Lower lobe of right lung (tissue), 2 donors: ENCODE measurements around the gene SORL1. TPM values are rescaled to one million over a fixed set of nuclear protein-coding genes. Genes with fewer than 3 reads are reported as not detected.

Experiments used
- ATAC-seq, 2 donors: fragments of 200-7000 bp; cut with Tn5 transposase; one replicate each; pipeline ENCODE4 v1.9.1; 2020 to 2022; ENCODE audit warnings: mild to moderate bottlenecking in 2 of 2, moderate library complexity in 2 of 2
- DNase-seq: peaks from one replicate; pipeline ENCODE4 v3.0.0-alpha.2; 2020
- H3K27ac ChIP-seq: fragments of 200-600 bp; one replicate; pipeline ENCODE4 v1.8.0; 2022
- H3K27me3 ChIP-seq: fragments of 200-600 bp; one replicate; pipeline ENCODE4 v1.8.0; 2022; ENCODE audit warnings: low read depth
- H3K36me3 ChIP-seq: fragments of 200-600 bp; one replicate; pipeline ENCODE4 v1.8.0; 2022; ENCODE audit warnings: mild to moderate bottlenecking
- H3K4me1 ChIP-seq: fragments of 200-600 bp; one replicate; pipeline ENCODE4 v1.8.0; 2022
- H3K4me3 ChIP-seq: fragments of 200-600 bp; one replicate; pipeline ENCODE4 v1.8.0; 2022; ENCODE audit warnings: mild to moderate bottlenecking
- H3K9me3 ChIP-seq: fragments of 200-600 bp; one replicate; pipeline ENCODE4 v1.8.0; 2022
- CTCF ChIP-seq: fragments of 200-600 bp; IDR thresholded peaks from one replicate; pipeline ENCODE4 v1.8.0; 2022; ENCODE audit warnings: antibody characterized with exemption, mild to moderate bottlenecking
- intact Hi-C: fragments of 100-400 bp; cut with DNase I; formaldehyde crosslinking; loops from one replicate; pipeline ENCODE4 v1.11.0; 2022
- total RNA-seq: library from RNA; stranded (reverse); fragmentation: NEBNext Ultra II Directional; extraction: Animal tissue kit (Norgen Biotek cat#: 25700); gene quantifications from one replicate; pipeline ENCODE4 v1.2.1, GENCODE V29; 2021
- donor health status: DM: no; HTN: yes; CAD: no; lungs with severe emphysema.

Gene SORL1
- total RNA-seq, 1 donor from 2014 or later: 74.0 TPM

- TF ChIP-seq CTCF: no peak
- Histone ChIP-seq H3K27ac (no peak overlapping the region), H3K9me3 (no peaks in the 10 kb centered on the region), H3K27me3 (no peaks in the 10 kb centered on the region), H3K4me3 (no peak overlapping the region), H3K4me1 (no peaks in the 10 kb centered on the region), H3K36me3 (peaks cover 75% of the 10 kb centered on the region)
- DNase-seq (no peak), ATAC-seq (no peak)
- intact Hi-C loops: no loop called here
Observed at GRCh38 chr11:121614636-121615240, 162.6 kb downstream of the SORL1 start.

GRCh38 chr11:121615501-121615900 is 163.4 kb downstream of the SORL1 start:
- peaks cover 75% of the 10 kb centered on the region for H3K36me3 ChIP-seq
- TF ChIP-seq CTCF: no peak
- intact Hi-C loops: no loop called here

GRCh38 chr11:121618516-121618915 is 166.4 kb downstream of the SORL1 start:
- intact Hi-C loops: no loop called here
- H3K27me3 ChIP-seq: no peaks in the 10 kb centered on the region
- no peak overlapping the region for H3K27ac ChIP-seq
- ATAC-seq (no peak), DNase-seq (no peak)
- no peak for TF ChIP-seq CTCF
- no peaks in the 10 kb centered on the region for H3K9me3 ChIP-seq
- H3K4me3 ChIP-seq: no peak overlapping the region
- H3K4me1 ChIP-seq: no peaks in the 10 kb centered on the region
- H3K36me3 ChIP-seq: peaks cover 87% of the 10 kb centered on the region

More at GRCh38 chr11:121615501-121615900, 163.4 kb downstream of the SORL1 start:
- no peak overlapping the region for H3K4me3 ChIP-seq
- H3K4me1 ChIP-seq: no peaks in the 10 kb centered on the region
- ATAC-seq (no peak), DNase-seq (no peak)
- H3K27me3 ChIP-seq: no peaks in the 10 kb centered on the region
- H3K27ac ChIP-seq: no peak overlapping the region
- no peaks in the 10 kb centered on the region for H3K9me3 ChIP-seq

- peak; percentile 60 to 65 for ATAC-seq
- intact Hi-C loops: no loop called here
Observed at GRCh38 chr11:121625777-121626506, 173.8 kb downstream of the SORL1 start.

DNA sequence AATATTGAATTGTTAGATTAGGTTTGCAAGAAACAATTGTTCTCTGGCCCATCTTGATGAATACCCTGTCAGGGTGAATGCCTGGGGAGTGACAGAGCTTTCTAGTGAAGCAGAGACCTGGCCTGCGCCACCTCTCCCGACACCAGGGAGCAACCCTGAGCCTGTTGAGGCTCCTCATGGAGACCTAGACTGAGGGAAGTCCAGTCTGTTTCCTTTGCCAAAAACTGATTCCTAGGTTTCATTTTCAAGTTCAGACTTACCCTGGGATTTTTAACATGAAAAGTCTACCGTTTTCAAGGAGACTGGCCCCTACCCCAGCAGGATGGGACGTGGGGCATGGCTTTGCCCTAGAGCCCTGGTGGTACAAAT is 174.4 kb downstream of the SORL1 start:
- intact Hi-C loops: no loop called here
- Histone ChIP-seq H3K4me3 (no peak overlapping the region), H3K27ac (no peak overlapping the region), H3K4me1 (peaks cover 19% of the 10 kb centered on the region), H3K9me3 (no peaks in the 10 kb centered on the region), H3K27me3 (no peaks in the 10 kb centered on the region), H3K36me3 (peaks cover 58% of the 10 kb centered on the region)
- ATAC-seq (peak in 1 of 2 donors; percentile 29), DNase-seq (no peak)
- TF ChIP-seq CTCF: peak; percentile 10

More at GRCh38 chr11:121625777-121626506, 173.8 kb downstream of the SORL1 start:
- H3K9me3 ChIP-seq: no peaks in the 10 kb centered on the region
- peaks cover 64% of the 10 kb centered on the region for H3K36me3 ChIP-seq
- no peak for TF ChIP-seq CTCF
- no peak overlapping the region for H3K4me3 ChIP-seq
- H3K4me1 ChIP-seq: peaks cover 19% of the 10 kb centered on the region
- no peak overlapping the region for H3K27ac ChIP-seq
- DNase-seq: no peak
- H3K27me3 ChIP-seq: no peaks in the 10 kb centered on the region
